Measurements from ENCODE around the gene ZNF516. TPM values are rescaled to one million over a fixed set of nuclear protein-coding genes. Genes with fewer than 3 reads are reported as not detected.

Gene ZNF516
- total and polyA plus RNA-seq, 2 of the 4 experiments (the other 2 are of a cell fraction), result 7.9 to 16.9 TPM

DNA sequence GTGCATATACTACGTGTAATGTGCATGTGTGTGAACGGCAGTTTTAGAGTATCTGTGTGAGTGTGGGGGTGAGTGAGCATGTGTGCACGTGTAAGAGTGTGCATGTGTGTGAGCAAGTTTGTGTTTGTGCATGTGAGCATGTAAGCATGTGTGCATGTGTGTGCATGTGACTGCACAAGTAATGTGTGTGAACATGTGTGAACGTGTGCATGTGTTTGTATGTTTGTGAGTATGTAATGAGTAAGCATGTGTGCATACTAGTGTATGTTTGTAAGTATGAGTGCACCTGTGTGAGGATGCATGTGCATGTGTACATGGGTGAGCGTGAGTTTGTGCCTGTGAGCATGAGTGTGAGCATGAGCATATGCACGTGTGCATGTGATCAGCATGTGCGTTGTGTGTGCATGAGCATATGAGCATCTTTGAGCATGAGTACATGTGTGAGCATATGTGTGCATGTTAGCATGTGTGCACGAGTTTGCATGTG, 90.7 kb downstream of the ZNF516 start:
- no peak overlapping the region for H3K14ac ChIP-seq (replicated peaks; ENCODE audit: low read depth, low read length)
- peak overlapping the region; percentile 43 for H2AK9ac ChIP-seq (replicated peaks; ENCODE audit: low read depth, low read length, poor library complexity)
- no peak overlapping the region for H4K91ac ChIP-seq (ENCODE audit: insufficient read depth, low read depth, low read length)
- CTCF ChIA-PET, result no interaction called here
- H3K79me1 ChIP-seq (ENCODE audit: low read depth in 1 of 2, low read length in 2 of 2), result peaks cover 31 to 94% of the 10 kb centered on the region in 2 experiments
- no peak overlapping the region for H2BK15ac ChIP-seq (ENCODE audit: low read depth, low read length)
- no peak overlapping the region for H3K56ac ChIP-seq (ENCODE audit: extremely low read depth, insufficient read depth, low read length)
- H3K4me3 ChIP-seq (ENCODE audit: insufficient read depth, low read depth, low read length), result no peak overlapping the region
- dilution Hi-C loops (cut with HindIII; ENCODE audit: low sequenced_read_pairs, unreplicated experiment), result no loop called here
- POLR2A ChIA-PET (ENCODE audit: unreplicated experiment), result no interaction called here
- peaks cover 18% of the 10 kb centered on the region; the same call in 1 of the 2 replicates for H3K36me3 ChIP-seq (ENCODE audit: control insufficient read depth, insufficient read depth, low read length)
- DNase-seq (no peak), ATAC-seq (ENCODE audit: low read depth) (no peak)
- H4K5ac ChIP-seq (ENCODE audit: low read depth, low read length), result no peak overlapping the region
- H3K27ac ChIP-seq (ENCODE audit: insufficient read depth, low read length), result no peak overlapping the region
- no TSS peak for BruUV-seq (replicated peaks)
- TF ChIP-seq RAD21 (IDR thresholded peaks at IDR 0.05; ENCODE audit: low read length), result no peak
- TF ChIP-seq SMC3 (IDR thresholded peaks at IDR 0.05; ENCODE audit: low read depth, low read length), result no peak
- no peak for TF ChIP-seq BHLHE40 (IDR thresholded peaks at IDR 0.05; ENCODE audit: low read depth, low read length)
- TF ChIP-seq RCOR1 (IDR thresholded peaks at IDR 0.05; ENCODE audit: insufficient replicate concordance, low read length), result no peak
- TF ChIP-seq, protein P1, sequence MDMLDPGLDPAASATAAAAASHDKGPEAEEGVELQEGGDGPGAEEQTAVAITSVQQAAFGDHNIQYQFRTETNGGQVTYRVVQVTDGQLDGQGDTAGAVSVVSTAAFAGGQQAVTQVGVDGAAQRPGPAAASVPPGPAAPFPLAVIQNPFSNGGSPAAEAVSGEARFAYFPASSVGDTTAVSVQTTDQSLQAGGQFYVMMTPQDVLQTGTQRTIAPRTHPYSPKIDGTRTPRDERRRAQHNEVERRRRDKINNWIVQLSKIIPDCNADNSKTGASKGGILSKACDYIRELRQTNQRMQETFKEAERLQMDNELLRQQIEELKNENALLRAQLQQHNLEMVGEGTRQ (IDR thresholded peaks at IDR 0.05; ENCODE audit: low read depth, low read length), result no peak
- WGBS, 2 experiments (ENCODE audit: extremely low coverage in 2 of 2, insufficient read length in 1 of 2), result 97% methylated on average over 7 of the region's 8 CpGs; no CpG with 5 or more reads in 1 of the 2 experiments
- H4K20me1 ChIP-seq (ENCODE audit: insufficient read depth, low read length), result peaks cover 86% of the 10 kb centered on the region
- in situ Hi-C loops (cut with MboI; ENCODE audit: low sequenced_read_pairs), result loop anchor here (5.0 kb wide), 1 partner anchor 218 kb away; no protein-coding TSS in a partner anchor
- no peak overlapping the region for H3K4ac ChIP-seq (ENCODE audit: low read depth, low read length)
- no peak overlapping the region for H3K23ac ChIP-seq (ENCODE audit: low read depth, low read length)
- no peak overlapping the region for H2BK20ac ChIP-seq (ENCODE audit: low read depth, low read length)
- no peak overlapping the region for H2BK5ac ChIP-seq (ENCODE audit: low read depth, low read length, poor library complexity, severe bottlenecking)
- no peaks in the 10 kb centered on the region for H3K4me1 ChIP-seq (ENCODE audit: control insufficient read depth, insufficient read depth, low read length)
- no peaks in the 10 kb centered on the region for H3K27me3 ChIP-seq (ENCODE audit: control insufficient read depth, insufficient read depth, low read length)
- no peak overlapping the region for H2AFZ ChIP-seq (replicated peaks; ENCODE audit: low read length, poor library complexity)
- no peak overlapping the region for H2BK120ac ChIP-seq (ENCODE audit: low read depth, low read length)
- no peak overlapping the region for H2AK5ac ChIP-seq (ENCODE audit: low read depth, low read length)
- peaks cover 27% of the 10 kb centered on the region for H3K9me1 ChIP-seq (ENCODE audit: insufficient read depth, low read length)
- no peak overlapping the region for H3K4me2 ChIP-seq (ENCODE audit: low read depth, low read length)
- intact Hi-C loops (cut with micrococcal nuclease), result no loop called here
- no peak overlapping the region for H3K9ac ChIP-seq (ENCODE audit: low read depth, low read length)
- no peak overlapping the region for H4K8ac ChIP-seq (ENCODE audit: low read depth in 2 of 2, low read length in 2 of 2)
- no peaks in the 10 kb centered on the region for H3K9me3 ChIP-seq (ENCODE audit: control insufficient read depth, insufficient read depth, low read length)
- H3K18ac ChIP-seq (ENCODE audit: low read depth, low read length), result no peak overlapping the region
